ENCODE data around the gene HOXB8.

Gene HOXB8

DNA sequence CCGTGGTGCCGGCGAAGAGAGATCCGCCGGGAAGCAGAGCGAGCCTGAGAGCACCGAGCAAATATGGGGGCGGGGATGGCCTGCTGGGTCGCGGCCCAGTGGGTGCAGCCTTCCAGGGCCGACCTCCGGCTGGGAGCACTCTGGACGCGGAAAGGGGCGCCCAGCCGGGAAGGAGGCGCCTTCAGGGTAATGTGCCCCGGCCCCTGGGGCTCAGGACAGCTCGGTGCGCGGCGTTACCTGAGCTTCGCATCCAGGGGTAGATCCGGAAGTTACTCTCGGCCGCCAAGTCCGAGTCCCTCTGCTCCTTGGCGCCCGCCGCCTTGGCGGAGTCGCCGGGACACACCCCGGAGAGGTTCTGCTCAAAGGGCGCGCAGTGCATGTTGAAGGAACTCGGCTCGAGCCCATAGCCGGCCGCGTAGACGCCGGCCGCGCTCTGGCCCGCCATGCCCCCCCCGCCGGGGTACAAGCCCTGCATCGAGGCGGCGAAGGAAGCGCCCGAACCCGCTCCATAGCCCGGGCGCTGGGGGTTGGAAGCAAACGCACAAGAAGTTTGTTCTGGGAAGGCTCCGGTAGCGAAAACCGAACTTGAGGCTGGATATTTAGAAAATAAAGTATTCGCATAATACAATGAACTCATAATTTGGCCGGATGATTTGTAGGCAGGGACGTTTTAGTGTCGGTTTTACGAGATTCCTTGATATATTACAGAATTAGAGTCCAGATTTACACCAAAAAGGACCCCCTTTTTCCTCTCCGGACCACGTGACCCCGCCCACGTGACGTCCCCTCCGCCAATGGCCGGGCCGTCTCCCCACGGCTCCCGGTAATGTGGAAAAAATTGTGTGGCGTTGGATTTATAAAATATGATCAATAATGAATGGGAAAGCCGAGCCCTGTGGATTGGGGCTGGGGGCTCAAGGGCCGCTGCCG is 4.5 kb downstream of the HOXB8 start, which contains the start of gene HOXB7:
TSS of gene HOXB7 (minus strand) at position 736 of the 930 bp plus-strand sequence. CDS start at position 637, 99 bp downstream.
- peak; percentile 25 to 63 (median 51) for DNase-seq

DNA sequence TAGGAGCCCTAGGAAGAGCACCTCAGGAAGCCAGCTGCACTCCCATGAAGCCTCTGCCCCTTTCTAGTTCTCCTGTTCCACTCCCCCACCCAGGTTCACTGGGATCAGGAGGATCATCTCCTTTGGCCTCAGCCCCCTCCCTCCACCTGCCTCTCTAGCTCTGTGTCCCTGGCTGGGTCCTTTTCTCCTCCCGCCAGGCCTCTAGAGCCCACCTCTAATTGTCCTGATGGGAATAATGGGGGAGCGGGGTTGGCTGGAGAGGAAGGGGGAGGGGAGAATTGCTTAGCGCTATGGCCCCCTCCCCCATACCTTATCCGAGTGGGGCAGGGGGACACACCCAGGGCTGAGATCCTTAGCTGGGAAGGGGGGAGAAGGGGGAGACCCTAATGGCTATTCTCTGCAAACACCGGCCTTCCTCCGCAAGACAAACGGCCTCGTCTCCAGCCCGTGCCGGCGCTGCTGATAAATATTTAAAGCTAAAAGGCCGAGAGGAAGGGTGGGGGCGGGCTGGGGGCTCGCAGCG is 5.3 kb downstream of the HOXB8 start:
- no peak for DNase-seq

GRCh38 chr17:48609033-48609432 is 6.1 kb downstream of the HOXB8 start:
- no peak for DNase-seq

GRCh38 chr17:48608494-48608834 is 6.6 kb downstream of the HOXB8 start:
- no peak for DNase-seq

- DNase-seq = no peak
Observed at GRCh38 chr17:48606892-48607614, 8.0 kb downstream of the HOXB8 start.

- no peak for DNase-seq
Observed at GRCh38 chr17:48605991-48606891, 8.9 kb downstream of the HOXB8 start.

- no peak for DNase-seq
Observed at GRCh38 chr17:48605409-48605919, 9.6 kb downstream of the HOXB8 start.

GRCh38 chr17:48604770-48605329 is 10.2 kb downstream of the HOXB8 start, which contains the start of gene HOXB6:
TSS of gene HOXB6 (minus strand) at chr17:48604986. CDS start at chr17:48598150, 6,836 bp downstream.
- no peak for DNase-seq

DNA sequence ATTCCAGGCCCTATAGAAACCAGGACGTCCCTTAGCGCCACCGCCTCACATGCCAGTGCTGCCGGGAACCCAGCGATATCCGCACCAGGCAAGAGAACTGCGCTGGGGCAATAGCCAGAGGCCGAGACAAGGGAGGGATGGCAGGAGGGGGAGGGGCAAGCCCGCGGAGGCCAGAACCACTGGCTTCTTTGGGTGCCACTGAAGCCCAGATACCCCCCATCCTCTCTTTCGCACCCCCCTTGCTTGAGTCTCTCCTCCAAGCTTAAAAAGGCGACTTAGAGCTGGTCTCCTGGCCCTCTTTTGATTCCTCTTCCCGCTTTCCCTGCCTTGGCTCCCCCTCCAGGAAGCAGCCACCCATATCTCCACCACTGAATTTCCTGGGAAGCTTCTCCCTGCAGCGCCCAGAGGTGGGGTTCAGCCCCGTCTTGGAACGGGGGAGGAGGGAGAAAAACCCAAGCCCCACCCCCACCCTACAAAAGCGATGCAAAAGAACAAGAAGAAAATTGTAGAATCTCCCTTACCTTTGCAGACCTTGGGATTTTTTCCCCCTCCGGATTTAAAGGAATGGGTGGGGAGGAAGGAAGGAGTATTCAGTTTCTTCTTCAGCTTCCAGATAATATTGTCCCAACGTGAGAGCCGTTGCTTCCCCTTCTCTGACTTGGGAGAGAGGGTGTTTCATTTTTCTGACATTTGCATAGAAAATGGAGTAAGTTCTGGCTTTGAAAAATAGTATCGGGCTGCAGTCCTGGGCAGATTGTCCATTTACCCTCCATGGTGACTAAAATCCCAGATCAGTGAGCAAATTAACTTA is 10.9 kb downstream of the HOXB8 start:
- no peak for DNase-seq

DNA sequence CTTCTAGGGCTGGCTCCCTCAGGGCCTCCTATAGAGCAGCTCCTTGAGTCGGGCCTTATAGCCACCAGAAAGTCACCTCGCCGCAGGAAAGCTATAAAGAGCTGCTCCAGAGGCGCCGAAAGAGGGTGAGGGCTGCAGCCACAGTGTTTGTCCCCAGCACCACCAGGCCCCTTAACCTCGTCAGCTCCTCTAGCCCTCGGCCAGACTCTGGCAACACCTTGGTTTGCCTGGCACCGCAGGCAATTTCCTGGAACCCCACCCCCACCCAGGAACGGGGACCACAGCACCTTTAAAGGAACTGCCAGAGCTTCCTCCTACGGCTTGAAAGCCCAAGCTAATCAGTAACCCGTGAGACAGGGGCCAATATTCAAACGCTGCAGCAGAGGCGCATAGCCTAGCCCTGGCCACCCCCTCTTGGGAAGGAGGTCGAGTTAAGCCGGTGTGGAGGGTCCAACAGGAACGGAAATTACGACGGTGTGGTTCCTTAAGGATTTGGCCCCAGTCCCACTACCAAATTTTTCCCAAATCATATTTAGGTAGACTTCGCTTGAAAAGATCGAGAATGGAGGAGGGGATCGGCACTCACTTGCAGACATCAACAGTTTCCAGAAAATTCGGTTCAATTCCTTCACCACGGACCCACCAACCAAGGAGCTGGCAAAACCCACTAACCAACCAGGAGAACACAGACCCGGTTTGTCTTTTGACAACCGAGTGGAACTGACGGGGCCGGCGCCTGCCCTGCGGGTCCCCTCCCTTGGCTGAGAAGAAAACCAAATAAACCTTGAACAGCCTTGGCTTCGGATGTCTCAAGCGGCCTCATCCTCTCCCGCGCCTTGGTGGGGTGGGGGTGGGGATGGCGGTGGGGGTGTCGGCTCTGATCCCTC is 13.3 kb downstream of the HOXB8 start:
- no peak for DNase-seq

DNA sequence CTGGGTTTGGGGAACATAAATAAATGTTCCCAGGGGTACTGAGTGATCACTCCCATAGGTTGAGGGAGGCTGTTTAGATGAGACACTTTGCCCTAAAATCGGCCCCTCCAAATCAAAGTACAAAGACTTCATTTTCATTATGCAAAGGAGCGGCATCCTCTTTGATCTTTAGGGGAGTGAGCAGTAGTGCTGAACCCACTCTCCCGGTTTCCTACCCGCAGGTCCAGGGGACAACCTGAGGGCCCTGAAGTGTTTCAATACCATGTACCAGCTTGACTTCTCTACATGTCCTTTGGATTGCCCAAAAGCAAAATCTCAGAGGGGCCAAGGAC is 13.9 kb downstream of the HOXB8 start:
- DNase-seq = no peak

GRCh38 chr17:48600244-48601098 is 14.6 kb downstream of the HOXB8 start:
- DNase-seq = no peak

DNA sequence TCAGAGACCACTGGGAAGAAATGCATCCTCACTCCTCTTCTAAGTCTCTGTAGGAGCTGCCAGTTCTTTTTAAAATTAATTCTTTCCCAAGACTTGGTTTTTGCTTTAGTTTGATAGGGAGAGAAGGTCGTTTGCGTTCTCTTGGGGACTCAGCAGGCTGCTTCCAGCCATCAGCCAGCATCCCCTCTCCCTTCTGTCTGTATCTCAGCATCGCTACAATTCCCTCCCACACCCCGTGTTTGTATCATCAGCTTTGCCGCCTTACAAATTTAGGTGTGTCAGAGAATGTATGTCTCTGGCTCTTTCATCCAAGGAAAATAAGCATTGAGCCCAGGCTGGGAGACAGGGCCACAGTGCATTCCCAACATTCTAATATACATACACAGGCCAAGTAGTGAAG is 15.7 kb downstream of the HOXB8 start:
- no peak for DNase-seq

- no peak for DNase-seq
Observed at GRCh38 chr17:48598736-48599135, 16.4 kb downstream of the HOXB8 start.

DNA sequence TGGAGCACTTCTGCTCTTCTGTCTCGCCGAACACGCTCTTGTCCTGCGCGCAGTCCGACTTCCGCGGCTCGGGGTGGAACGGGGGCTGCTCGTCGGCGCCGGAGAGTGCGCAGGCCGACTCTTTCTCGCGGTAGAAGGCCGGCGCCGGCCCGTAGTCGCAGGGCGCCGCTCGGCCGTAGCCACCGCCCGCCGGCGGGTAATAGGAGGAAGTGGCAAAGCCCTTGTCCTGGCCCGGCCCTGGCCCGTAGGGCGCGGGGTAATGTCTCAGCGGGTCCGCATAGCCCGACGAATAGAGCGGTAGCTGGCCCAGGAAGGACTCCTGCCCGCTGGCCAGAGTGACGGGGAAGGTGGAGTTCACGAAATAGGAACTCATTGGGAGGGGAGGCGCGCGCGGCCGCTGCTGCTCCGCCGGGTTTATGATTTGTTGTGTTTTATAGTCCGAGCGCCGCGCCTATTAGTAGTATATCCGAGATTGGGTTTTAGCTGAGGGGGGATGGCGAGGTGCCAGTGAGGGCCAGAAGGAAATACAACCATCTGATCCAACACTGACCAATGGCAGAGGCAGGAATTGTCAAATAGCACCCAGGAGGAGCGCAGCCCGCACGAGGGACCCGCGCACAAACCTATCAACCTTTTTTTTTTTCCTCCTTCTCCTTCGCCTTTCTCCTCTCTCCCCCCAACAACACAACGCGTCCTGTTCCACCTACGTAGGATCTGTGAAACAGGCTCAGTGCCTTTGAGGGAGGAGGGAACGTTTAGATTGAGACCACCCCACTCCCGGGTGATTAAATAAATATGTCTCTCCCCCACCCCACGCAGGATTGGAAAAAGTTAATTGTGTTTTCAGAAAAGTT is 17.1 kb downstream of the HOXB8 start:
- peak in 1 of 5 donors; percentile 51 for DNase-seq

DNA sequence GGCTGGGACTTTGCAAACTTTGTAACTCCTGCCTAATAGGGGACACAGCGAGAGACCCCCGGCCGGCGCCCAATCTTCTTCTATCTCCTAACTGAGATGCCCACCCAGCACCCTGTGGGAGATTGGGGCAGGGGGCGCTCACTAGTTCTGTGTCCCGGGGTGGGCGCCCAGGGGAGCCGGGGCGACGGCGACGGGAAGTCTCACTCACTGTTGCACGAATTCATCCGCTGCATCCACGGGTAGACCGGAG is 17.6 kb downstream of the HOXB8 start:
- DNase-seq = no peak

DNA sequence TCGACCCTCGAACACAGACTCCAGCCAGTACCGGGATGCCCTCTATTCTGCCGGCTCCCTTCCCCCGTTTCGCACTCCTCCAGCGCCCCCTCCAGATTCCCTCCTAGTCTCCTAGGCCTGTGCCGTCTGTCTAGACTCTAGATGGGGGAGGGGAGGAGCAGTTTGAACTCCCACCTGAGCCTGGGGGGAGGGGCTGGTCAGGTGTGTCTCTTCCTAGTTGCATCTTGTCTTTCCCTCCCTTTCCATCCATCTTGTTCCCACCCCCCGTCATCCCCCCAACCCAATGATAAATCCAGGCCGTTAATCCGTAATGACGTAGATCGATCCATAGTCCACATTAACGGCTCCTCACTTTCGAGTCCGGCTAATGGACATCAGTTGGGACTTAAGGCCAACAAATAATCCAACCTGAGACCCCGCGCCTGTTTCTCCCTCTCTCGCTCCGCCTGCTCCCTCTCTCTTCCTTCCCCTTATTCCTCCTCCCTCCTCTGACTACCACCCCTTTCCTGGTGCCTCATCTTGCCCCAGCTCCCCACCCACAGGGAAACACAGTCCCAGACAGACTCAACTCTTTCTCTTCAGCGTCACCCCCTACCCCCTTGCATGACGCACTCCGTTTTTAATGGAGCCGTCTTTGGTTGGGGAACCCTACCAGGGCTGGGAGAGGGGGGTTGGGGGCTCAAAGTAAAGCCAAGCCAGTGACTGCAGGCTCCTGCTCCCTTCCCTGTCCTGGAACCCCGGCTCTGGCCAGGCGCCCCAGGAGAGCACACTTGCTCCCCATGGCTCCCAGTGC is 18.2 kb downstream of the HOXB8 start:
- DNase-seq = no peak

All from T-helper 1 cell (primary cell).